GM12873 (cell line): ENCODE results near the gene CRTC3.

Experiments used
- TF ChIP-seq, protein P1 (sequence below): IDR thresholded peaks from 2 replicates; pipeline ENCODE4 v1.5.1; 2012; ENCODE audit warnings: low read depth, mild to moderate bottlenecking, moderate library complexity, low read length, control low read depth; ENCODE audit not compliant: insufficient read depth; ENCODE audit errors: missing control alignments

CRTC3 gene

DNA sequence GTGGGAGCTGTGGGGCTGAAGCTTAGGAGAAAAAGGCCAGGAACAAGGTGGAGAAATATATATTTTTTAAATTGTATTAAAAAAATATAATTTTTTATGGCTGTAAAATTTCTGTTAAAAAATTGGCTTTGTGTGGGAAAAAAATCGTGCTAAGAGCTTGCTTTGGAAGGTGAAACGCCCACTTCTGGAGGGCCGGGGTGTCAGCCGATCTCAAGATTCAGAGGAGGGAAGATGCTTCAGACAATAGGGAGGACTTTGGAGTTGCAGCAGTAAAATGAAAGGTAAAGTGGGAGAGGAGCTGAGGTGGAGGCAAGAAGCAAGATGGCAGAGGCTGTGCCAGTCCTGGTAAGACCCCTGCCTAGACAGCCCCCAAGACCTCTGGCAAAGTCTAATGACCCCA lies 141.5 kb downstream of the CRTC3 start:
- TF ChIP-seq, protein P1, sequence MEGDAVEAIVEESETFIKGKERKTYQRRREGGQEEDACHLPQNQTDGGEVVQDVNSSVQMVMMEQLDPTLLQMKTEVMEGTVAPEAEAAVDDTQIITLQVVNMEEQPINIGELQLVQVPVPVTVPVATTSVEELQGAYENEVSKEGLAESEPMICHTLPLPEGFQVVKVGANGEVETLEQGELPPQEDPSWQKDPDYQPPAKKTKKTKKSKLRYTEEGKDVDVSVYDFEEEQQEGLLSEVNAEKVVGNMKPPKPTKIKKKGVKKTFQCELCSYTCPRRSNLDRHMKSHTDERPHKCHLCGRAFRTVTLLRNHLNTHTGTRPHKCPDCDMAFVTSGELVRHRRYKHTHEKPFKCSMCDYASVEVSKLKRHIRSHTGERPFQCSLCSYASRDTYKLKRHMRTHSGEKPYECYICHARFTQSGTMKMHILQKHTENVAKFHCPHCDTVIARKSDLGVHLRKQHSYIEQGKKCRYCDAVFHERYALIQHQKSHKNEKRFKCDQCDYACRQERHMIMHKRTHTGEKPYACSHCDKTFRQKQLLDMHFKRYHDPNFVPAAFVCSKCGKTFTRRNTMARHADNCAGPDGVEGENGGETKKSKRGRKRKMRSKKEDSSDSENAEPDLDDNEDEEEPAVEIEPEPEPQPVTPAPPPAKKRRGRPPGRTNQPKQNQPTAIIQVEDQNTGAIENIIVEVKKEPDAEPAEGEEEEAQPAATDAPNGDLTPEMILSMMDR, result no peak

DNA sequence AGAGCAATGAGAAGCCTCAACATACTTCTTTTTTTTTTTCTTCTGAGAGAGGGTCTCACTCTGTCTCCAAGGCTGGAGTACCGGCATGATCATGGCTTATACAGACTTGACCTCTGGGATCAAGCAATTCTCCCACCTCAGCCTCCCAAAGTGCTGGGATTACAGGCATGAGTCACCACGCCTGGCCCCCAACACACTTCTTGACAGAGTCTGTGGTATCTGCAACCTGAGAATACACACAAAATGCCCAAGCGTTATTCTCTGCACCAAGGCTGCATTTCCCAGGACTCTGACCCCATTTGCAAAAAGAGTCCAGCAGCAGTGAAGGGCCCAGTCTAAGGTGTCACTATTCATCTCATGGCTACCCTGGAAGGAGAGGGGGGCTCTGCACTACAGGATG lies 144.8 kb downstream of the CRTC3 start:
- TF ChIP-seq, protein P1, result no peak

DNA sequence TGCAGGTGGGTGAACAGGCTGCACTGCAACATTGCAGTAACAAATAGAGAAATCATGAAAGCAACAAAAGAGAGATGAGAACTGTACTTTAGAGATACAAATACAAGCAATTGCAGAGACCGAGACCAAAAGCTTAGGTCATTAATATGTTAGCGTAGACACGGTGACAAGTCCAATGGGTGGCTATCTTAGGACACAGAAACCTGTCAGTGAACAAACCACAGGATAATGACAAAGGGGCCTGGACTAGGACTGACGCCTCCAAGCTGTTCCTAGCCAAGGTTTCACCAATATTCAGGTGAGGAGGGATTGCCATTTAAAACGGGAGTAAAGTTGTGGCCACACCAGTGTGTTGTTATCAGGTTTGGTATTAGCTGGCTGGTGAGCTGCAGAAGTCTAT lies 145.7 kb downstream of the CRTC3 start:
- TF ChIP-seq, protein P1, result no peak

DNA sequence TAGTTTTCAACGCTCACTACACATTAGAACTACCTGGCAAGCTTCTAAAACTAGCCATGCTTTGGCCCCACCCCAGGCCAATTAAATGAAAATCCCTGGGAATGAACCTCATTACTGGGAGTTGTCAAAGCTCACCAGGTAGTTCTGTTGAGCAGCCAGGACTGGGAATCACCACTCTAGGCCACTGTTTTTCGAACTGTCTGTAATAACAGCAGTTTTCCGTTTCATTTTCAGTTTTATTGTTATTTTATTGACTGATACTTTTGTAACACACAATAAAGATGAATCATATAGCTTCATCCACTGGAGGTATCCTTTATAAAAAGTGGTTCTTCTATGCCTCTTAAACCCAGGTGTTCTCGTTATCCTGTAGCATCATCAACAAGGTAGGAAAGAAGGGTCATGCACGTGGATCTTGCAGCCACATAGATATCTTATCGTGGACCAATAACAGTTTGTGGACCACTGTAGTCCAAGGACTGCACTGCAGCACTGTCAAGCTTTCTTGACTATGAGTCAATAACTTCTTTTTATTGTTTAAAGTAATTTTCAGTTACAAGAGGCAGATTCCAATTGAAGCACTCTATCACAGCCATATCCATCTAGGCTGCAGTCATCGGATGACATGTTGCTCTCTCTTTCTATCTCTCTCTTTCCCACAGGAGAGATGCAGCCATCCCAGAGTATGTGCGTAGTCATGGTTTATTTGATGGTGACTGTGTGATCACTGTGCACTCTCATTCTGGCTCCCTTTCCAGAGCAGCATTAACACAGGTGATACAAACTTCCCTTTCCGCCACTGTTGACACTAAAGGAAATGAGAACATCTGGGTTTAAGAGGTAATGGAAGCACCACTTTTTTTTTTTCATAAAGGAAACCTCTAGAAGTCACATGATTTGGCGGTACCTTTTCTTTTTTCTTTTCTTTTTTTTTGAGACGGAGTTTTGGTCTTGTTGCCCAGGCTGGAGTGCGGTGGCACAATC lies 148.4 kb downstream of the CRTC3 start:
- TF ChIP-seq, protein P1, result no peak

- TF ChIP-seq, protein P1, result no peak
These were observed 150.2 kb downstream of the CRTC3 start for GRCh38 chr15:90679959-90680358.

DNA sequence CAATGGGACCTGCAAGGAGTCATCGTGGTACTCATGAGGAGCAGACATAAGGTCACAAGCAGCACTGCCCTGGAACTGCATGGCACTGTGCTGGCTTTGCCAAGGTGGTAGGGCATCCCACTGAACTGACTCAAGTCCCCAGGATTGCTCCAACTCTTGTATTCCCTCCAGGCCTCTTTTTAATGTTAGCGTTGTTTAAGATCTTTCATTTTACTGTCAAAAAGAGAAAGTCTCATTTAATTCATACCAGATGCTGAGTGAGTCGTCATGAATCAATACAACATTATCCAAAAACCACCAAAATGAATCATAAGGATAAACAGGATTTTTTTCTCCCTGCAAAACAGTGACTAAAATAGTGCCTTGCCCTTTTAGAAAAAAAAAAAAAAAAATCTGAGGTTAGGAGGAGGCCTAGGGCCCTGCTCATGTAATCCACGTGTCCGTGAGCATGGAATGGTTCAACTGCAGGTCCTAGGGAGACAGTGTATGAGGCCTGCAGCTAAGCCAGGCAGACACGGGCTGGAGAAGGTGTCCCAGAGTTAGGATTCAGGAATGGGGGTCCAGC lies 150.7 kb downstream of the CRTC3 start:
- TF ChIP-seq, protein P1, result no peak

GRCh38 chr15:90681056-90681455 lies 151.3 kb downstream of the CRTC3 start:
- TF ChIP-seq, protein P1, result no peak
